ENCODE data around the gene DAB2. TPM values are rescaled to one million over a fixed set of nuclear protein-coding genes. Genes with fewer than 3 reads are reported as not detected.

The DAB2 gene
- total RNA-seq, 4 donors from 2014 or later = 22.9 to 57.4 (median 54.6) TPM

GRCh38 chr5:39469777-39470415 is 45.1 kb upstream of the DAB2 start:
- no peaks in the 10 kb centered on the region for H3K27me3 ChIP-seq
- DNase-seq = no peak
- intact Hi-C loops (cut with DNase I) = no loop called here
- no peaks in the 10 kb centered on the region for H3K9me3 ChIP-seq
- no peaks in the 10 kb centered on the region for H3K36me3 ChIP-seq
- no peak overlapping the region for H3K4me3 ChIP-seq (replicated peaks in 1 of 3)
- no peaks in the 10 kb centered on the region for H3K4me1 ChIP-seq
- WGBS, 2 donors = 86 to 87% methylated on average over 6 of the region's 6 CpGs
- no peak overlapping the region for H3K27ac ChIP-seq
- TF ChIP-seq, protein P1, sequence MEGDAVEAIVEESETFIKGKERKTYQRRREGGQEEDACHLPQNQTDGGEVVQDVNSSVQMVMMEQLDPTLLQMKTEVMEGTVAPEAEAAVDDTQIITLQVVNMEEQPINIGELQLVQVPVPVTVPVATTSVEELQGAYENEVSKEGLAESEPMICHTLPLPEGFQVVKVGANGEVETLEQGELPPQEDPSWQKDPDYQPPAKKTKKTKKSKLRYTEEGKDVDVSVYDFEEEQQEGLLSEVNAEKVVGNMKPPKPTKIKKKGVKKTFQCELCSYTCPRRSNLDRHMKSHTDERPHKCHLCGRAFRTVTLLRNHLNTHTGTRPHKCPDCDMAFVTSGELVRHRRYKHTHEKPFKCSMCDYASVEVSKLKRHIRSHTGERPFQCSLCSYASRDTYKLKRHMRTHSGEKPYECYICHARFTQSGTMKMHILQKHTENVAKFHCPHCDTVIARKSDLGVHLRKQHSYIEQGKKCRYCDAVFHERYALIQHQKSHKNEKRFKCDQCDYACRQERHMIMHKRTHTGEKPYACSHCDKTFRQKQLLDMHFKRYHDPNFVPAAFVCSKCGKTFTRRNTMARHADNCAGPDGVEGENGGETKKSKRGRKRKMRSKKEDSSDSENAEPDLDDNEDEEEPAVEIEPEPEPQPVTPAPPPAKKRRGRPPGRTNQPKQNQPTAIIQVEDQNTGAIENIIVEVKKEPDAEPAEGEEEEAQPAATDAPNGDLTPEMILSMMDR (IDR thresholded peaks at IDR 0.05) = no peak
- no peak for TF ChIP-seq POLR2A (IDR thresholded peaks at IDR 0.05)

DNA sequence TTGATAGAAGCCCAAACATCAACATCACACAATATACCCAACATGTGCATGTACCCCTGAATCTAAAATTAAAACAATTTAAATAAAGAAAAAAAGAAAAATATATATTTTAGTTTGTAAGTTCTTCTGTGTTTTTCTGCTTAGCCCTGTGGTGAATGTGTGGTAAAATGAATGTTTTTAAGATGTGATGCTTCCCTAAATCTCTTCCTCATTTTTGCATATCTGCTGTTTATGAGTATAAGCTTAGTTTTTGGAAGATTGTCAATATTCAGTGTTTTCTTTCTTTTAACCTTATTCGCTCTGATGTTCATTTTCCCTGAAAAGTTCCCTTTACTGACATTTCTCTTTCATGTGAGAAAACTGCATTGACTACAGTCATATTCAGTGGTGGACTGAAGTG is 44.4 kb upstream of the DAB2 start:
- Histone ChIP-seq H3K27ac (no peak overlapping the region), H3K9me3 (no peaks in the 10 kb centered on the region), H3K27me3 (no peaks in the 10 kb centered on the region), H3K36me3 (no peaks in the 10 kb centered on the region), H3K4me1 (no peaks in the 10 kb centered on the region), H3K4me3 (replicated peaks in 1 of 3) (no peak overlapping the region)
- no peak for TF ChIP-seq POLR2A (IDR thresholded peaks at IDR 0.05)
- TF ChIP-seq, protein P1 (IDR thresholded peaks at IDR 0.05) = no peak
- DNase-seq = no peak
- intact Hi-C loops (cut with DNase I) = no loop called here
- WGBS, 2 donors = 91 to 93% methylated on average over 1 of the region's 1 CpG

GRCh38 chr5:39466846-39467245 is 42.1 kb upstream of the DAB2 start:
- intact Hi-C loops (cut with DNase I) = no loop called here
- Histone ChIP-seq H3K27me3 (no peaks in the 10 kb centered on the region), H3K27ac (no peak overlapping the region), H3K9me3 (no peaks in the 10 kb centered on the region), H3K36me3 (no peaks in the 10 kb centered on the region), H3K4me3 (replicated peaks in 1 of 3) (no peak overlapping the region), H3K4me1 (no peaks in the 10 kb centered on the region)
- TF ChIP-seq POLR2A (IDR thresholded peaks at IDR 0.05) = no peak
- TF ChIP-seq, protein P1 (IDR thresholded peaks at IDR 0.05) = no peak
- no peak for DNase-seq
- WGBS, 2 donors = 90 to 92% methylated on average over 1 of the region's 1 CpG

DNA sequence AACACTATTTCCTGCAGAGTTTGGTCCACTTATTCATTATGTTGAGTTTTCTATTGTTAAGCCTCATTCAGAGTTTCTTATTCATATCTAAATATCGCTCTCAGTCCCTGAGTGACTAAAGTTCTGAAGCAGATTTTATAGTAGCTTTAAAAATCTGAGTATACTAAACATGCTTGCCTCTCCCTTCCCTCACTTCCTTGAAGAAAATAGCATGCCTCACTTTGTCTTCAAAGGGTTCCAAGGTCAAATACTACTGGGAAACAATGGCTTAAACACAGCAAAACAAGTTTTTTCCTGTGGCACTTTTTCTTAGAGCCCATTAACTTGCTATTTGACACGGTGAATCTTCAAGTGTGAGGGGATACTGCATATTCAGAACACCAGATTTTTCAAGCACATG is 41.1 kb upstream of the DAB2 start:
- DNase-seq = no peak
- H3K4me3 ChIP-seq (replicated peaks in 1 of 3) = no peak overlapping the region
- no peak overlapping the region for H3K27ac ChIP-seq
- WGBS, 2 donors = 73 to 75% methylated on average over 2 of the region's 2 CpGs
- H3K36me3 ChIP-seq = no peaks in the 10 kb centered on the region
- intact Hi-C loops (cut with DNase I) = no loop called here
- H3K27me3 ChIP-seq = no peaks in the 10 kb centered on the region
- H3K9me3 ChIP-seq = no peaks in the 10 kb centered on the region
- H3K4me1 ChIP-seq = no peaks in the 10 kb centered on the region
- no peak for TF ChIP-seq POLR2A (IDR thresholded peaks at IDR 0.05)
- TF ChIP-seq, protein P1 (IDR thresholded peaks at IDR 0.05) = no peak

- no peaks in the 10 kb centered on the region for H3K4me1 ChIP-seq
- H3K36me3 ChIP-seq = no peaks in the 10 kb centered on the region
- H3K27ac ChIP-seq = no peak overlapping the region
- intact Hi-C loops (cut with DNase I) = no loop called here
- no peaks in the 10 kb centered on the region for H3K9me3 ChIP-seq
- DNase-seq = no peak
- H3K27me3 ChIP-seq = no peaks in the 10 kb centered on the region
- WGBS, 2 donors = 72 to 74% methylated on average over 2 of the region's 2 CpGs
- TF ChIP-seq POLR2A (IDR thresholded peaks at IDR 0.05) = no peak
- TF ChIP-seq, protein P1 (IDR thresholded peaks at IDR 0.05) = no peak
- H3K4me3 ChIP-seq (replicated peaks in 1 of 3) = no peak overlapping the region
Measured at GRCh38 chr5:39465097-39465496, 40.3 kb upstream of the DAB2 start.

All from thyroid gland (tissue), 4 donors.